Measurements from ENCODE around the gene FOXO3.

The FOXO3 gene

DNA sequence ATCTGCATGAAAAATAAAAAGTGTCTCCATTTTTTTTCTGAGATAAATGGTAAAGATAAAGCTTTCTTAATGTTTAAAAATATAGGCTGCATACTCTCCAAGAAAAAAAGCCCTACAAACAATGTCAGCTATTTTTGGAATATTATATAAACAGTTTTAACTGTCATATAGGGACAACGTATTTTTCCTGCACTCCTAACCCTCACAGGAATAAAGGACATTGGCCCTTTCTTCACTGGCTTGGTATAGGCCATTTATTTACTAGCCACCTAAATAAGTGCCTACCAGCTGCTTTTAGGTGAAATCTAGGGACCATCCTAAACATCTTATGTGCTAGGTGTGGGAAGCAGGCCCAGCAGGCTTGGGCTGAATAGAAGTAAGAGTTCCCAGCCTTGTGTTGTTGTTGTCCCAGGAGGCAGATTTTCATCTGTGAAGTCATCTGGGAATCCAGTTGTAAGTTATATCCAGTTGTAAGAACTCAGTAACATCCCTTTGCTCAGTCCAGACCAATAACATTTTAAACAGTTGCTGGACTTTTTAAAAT is 21.3 kb downstream of the FOXO3 start:
- Mint-ChIP-seq H3K27me3 (ENCODE audit: low read depth, poor library complexity) (no peaks in the 10 kb centered on the region), H3K4me1 (peaks cover 57% of the 10 kb centered on the region), H3K9me3 (no peaks in the 10 kb centered on the region), H3K27ac (no peak overlapping the region), H3K4me3 (no peak overlapping the region), H3K36me3 (ENCODE audit: low read depth) (peaks cover 24% of the 10 kb centered on the region)
- TF ChIP-seq, protein P1, sequence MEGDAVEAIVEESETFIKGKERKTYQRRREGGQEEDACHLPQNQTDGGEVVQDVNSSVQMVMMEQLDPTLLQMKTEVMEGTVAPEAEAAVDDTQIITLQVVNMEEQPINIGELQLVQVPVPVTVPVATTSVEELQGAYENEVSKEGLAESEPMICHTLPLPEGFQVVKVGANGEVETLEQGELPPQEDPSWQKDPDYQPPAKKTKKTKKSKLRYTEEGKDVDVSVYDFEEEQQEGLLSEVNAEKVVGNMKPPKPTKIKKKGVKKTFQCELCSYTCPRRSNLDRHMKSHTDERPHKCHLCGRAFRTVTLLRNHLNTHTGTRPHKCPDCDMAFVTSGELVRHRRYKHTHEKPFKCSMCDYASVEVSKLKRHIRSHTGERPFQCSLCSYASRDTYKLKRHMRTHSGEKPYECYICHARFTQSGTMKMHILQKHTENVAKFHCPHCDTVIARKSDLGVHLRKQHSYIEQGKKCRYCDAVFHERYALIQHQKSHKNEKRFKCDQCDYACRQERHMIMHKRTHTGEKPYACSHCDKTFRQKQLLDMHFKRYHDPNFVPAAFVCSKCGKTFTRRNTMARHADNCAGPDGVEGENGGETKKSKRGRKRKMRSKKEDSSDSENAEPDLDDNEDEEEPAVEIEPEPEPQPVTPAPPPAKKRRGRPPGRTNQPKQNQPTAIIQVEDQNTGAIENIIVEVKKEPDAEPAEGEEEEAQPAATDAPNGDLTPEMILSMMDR (IDR thresholded peaks at IDR 0.05) = no peak
- no peak for DNase-seq

DNA sequence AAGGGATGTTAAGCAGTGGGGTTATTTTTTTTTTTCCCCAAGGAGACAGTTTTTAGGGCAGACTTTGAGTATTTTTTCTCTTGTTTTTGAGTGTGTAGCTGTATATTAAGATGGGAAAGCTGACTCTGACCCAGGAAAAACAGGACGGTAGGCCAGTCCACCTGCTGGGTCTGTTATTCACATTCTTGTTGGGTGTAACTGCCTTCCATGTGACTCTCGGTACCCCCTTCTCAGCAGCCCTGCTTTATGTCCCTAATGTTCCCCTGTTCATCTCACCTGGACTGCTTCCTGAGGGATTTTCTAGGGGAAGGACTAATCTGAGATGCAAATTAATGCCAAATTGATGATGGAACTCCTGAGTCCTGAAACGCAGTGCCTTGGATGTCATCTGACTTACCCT is 21.9 kb downstream of the FOXO3 start:
- peaks cover 18% of the 10 kb centered on the region for H3K36me3 Mint-ChIP-seq (ENCODE audit: low read depth)
- H3K9me3 Mint-ChIP-seq = no peaks in the 10 kb centered on the region
- peaks cover 59% of the 10 kb centered on the region for H3K4me1 Mint-ChIP-seq
- peak overlapping the region; percentile 60 for H3K27ac Mint-ChIP-seq
- no peak for DNase-seq
- no peaks in the 10 kb centered on the region for H3K27me3 Mint-ChIP-seq (ENCODE audit: low read depth, poor library complexity)
- H3K4me3 Mint-ChIP-seq = no peak overlapping the region
- TF ChIP-seq, protein P1 (IDR thresholded peaks at IDR 0.05) = no peak

DNA sequence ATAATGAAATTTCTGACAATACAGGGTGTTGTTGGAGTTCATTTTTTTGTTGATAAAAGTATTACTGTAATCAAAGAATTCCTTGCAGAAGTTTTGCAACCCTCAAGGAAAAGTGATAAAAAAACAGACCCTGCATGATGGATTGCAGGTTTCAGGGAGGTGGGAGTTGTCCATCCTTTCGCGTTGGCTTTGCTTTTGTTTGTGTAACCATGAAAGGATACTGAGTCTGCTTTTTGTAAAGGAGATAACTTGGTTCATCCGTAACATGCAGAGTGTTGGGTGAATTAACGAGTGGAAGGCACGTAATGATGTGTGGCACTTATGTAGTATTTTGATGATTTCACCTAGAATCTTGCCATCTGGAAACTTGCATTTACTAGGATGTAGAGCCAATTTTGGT is 23.6 kb downstream of the FOXO3 start:
- no peak overlapping the region for H3K27ac Mint-ChIP-seq

DNA sequence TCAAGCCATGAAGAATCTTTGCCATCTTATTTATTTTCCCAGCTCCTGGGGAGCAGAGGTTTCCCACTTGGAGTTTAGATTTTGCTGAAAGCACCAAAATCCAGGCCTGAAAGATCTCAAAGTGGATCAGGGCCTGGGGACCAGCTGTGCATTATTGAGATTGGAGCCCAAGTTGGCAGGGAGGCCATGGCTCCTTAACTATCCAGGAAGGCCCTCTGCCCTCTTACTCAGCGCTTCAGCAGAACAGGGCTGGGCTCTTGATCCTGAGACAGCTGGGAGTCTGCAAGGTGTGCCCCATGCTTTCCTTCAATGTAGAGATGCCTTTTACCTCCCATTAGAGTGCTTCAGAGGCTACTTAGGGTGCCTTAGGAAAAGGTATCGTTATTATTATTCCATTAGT is 24.6 kb downstream of the FOXO3 start:
- no peaks in the 10 kb centered on the region for H3K27me3 Mint-ChIP-seq (ENCODE audit: low read depth, poor library complexity)
- H3K4me3 Mint-ChIP-seq = no peak overlapping the region
- no peaks in the 10 kb centered on the region for H3K9me3 Mint-ChIP-seq
- TF ChIP-seq, protein P1 (IDR thresholded peaks at IDR 0.05) = no peak
- no peak for DNase-seq
- H3K4me1 Mint-ChIP-seq = peaks cover 87% of the 10 kb centered on the region
- H3K36me3 Mint-ChIP-seq (ENCODE audit: low read depth) = no peaks in the 10 kb centered on the region
- no peak overlapping the region for H3K27ac Mint-ChIP-seq

More for the DNA sequence above, 23.6 kb downstream of the FOXO3 start:
- no peak overlapping the region for H3K4me3 Mint-ChIP-seq
- no peaks in the 10 kb centered on the region for H3K27me3 Mint-ChIP-seq (ENCODE audit: low read depth, poor library complexity)
- DNase-seq = no peak
- TF ChIP-seq, protein P1 (IDR thresholded peaks at IDR 0.05) = no peak
- no peaks in the 10 kb centered on the region for H3K9me3 Mint-ChIP-seq
- H3K4me1 Mint-ChIP-seq = peaks cover 76% of the 10 kb centered on the region
- H3K36me3 Mint-ChIP-seq (ENCODE audit: low read depth) = peaks cover 2% of the 10 kb centered on the region

DNA sequence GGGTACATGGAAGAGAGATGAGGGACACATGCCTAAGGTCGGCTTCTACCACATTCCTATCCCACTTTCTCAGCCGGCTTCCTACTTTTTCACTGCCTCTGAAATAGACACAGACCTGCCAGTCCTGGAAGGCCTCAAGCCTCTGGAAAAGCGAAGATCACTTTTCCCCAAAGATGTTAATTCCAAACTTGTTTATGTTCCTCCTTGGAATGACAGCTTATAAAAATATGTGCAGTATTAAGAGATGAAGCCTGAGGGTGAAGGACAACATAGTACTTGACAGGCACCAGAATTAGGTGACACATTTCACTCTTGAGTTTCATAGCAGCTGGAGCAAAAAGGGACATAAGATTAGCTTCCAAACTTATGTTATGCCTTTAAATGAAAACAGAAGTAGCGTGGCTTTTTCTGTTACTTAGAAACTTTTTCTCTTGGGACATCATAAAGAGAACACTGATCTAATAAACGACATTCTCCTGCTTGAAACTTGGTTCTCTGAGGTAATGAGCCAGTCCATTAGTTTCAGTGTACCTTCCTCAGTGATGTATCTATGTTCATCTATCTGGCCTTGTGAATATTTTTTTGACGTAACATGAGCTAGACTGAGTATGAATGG is 25.3 kb downstream of the FOXO3 start:
- Mint-ChIP-seq H3K36me3 (ENCODE audit: low read depth) (no peaks in the 10 kb centered on the region), H3K27me3 (ENCODE audit: low read depth, poor library complexity) (no peaks in the 10 kb centered on the region), H3K4me3 (no peak overlapping the region), H3K9me3 (no peaks in the 10 kb centered on the region), H3K4me1 (peaks cover 87% of the 10 kb centered on the region), H3K27ac (no peak overlapping the region)
- TF ChIP-seq, protein P1 (IDR thresholded peaks at IDR 0.05) = no peak
- DNase-seq = no peak

Measured in nephron progenitor cell (in vitro differentiated cells).